H1 (cell line): ENCODE results near the gene HIVEP3. TPM values are rescaled to one million over a fixed set of nuclear protein-coding genes. Genes with fewer than 3 reads are reported as not detected.

ENCODE experiments used
- CTCF ChIA-PET: fragments of 300-600 bp; sonication (Branson Sonifier 250); formaldehyde crosslinking; loops from one replicate; lab custom pipeline; 2021; ENCODE audit not compliant: partially characterized antibody; lab: Charles Lee
- POLR2A ChIA-PET: fragments of 300-600 bp; sonication (Branson Sonifier 250); formaldehyde crosslinking; loops from one replicate; lab custom pipeline; 2021; ENCODE audit warnings: inconsistent platforms; ENCODE audit not compliant: partially characterized antibody; lab: Charles Lee
- DNase-seq, 2 experiments: peaks; one replicate each; pipeline versions ENCODE4 v3.0.0 to v3.0.0-alpha.2; 2010 to 2022; ENCODE audit warnings: low spot score in 2 of 2, low read depth in 1 of 2, mixed read lengths in 1 of 2
- FAIRE-seq: peaks from 2 replicates; lab custom pipeline; 2011; peaks lifted over from hg19 to GRCh38; lab: Jason Lieb, UNC
- H2AFZ ChIP-seq: 2 replicates; pipeline ENCODE4 v1.8.1; 2012; ENCODE audit warnings: low read length, inconsistent platforms
- H2AK5ac ChIP-seq: 2 replicates; pipeline ENCODE4 v1.6.1; 2013; ENCODE audit warnings: low read depth, low read length
- H2BK120ac ChIP-seq: replicated peaks from 2 replicates; pipeline ENCODE3; 2013; ENCODE audit warnings: low read depth, low read length, inconsistent platforms
- H2BK12ac ChIP-seq: 2 replicates; pipeline ENCODE4 v1.6.1; 2013; ENCODE audit warnings: low read depth, low read length
- H2BK15ac ChIP-seq: 2 replicates; pipeline ENCODE4 v1.6.1; 2013; ENCODE audit warnings: low read length
- H2BK20ac ChIP-seq: 2 replicates; pipeline ENCODE4 v1.6.1; 2013; ENCODE audit warnings: low read length
- H2BK5ac ChIP-seq: 2 replicates; pipeline ENCODE4 v1.6.1; 2013; ENCODE audit warnings: low read depth, low read length
- H3K14ac ChIP-seq: 2 replicates; pipeline ENCODE4 v1.6.1; 2013; ENCODE audit warnings: inconsistent platforms; ENCODE audit not compliant: insufficient read length
- H3K18ac ChIP-seq: 2 replicates; pipeline ENCODE4 v1.6.1; 2013; ENCODE audit warnings: low read length; ENCODE audit errors: extremely low read depth
- H3K23ac ChIP-seq: 2 replicates; pipeline ENCODE4 v1.6.1; 2013; ENCODE audit warnings: inconsistent platforms; ENCODE audit not compliant: insufficient read length
- H3K23me2 ChIP-seq: 2 replicates; pipeline ENCODE4 v1.6.1; 2013; ENCODE audit warnings: low read depth, low read length
- H3K27ac ChIP-seq: 2 replicates; pipeline ENCODE4 v1.6.1; 2011; ENCODE audit warnings: low read depth, low read length, inconsistent platforms
- H3K27me3 ChIP-seq, 4 experiments: replicated peaks in 1 of 4; 1 replicate in 1 of 4; 2 replicates in 3 of 4; pipeline versions ENCODE4 v1.6.1 to v1.8.1; 2011 to 2013; ENCODE audit warnings: low read length in 3 of 4, mild to moderate bottlenecking in 3 of 4, inconsistent platforms in 2 of 4, mixed read lengths in 2 of 4, moderate library complexity in 1 of 4; ENCODE audit not compliant: control insufficient read depth in 3 of 4, insufficient read depth in 3 of 4; ENCODE audit errors: extremely low read depth in 1 of 4
- H3K36me3 ChIP-seq, 4 experiments: 2 replicates each; pipeline versions ENCODE4 v1.6.1 to v1.8.1; 2011 to 2013; ENCODE audit warnings: mild to moderate bottlenecking in 4 of 4, low read length in 3 of 4, moderate library complexity in 2 of 4, control low read depth in 1 of 4, inconsistent platforms in 1 of 4; ENCODE audit not compliant: insufficient read depth in 4 of 4, control insufficient read depth in 2 of 4
- H3K4ac ChIP-seq: replicated peaks from 2 replicates; pipeline ENCODE3; 2013; ENCODE audit warnings: low read length, low read depth, mixed read lengths, inconsistent platforms; ENCODE audit not compliant: insufficient read length
- H3K4me1 ChIP-seq, 4 experiments: replicated peaks in 1 of 4; 1 replicate in 1 of 4; 2 replicates in 3 of 4; pipeline versions ENCODE4 v1.6.1 to v1.8.1; 2011 to 2013; ENCODE audit warnings: low read length in 3 of 4, inconsistent platforms in 2 of 4, mixed read lengths in 1 of 4; ENCODE audit not compliant: insufficient read depth in 4 of 4, control insufficient read depth in 3 of 4
- H3K4me2 ChIP-seq, 2 experiments: 2 replicates each; pipeline versions ENCODE4 v1.6.1 to v1.8.1; 2011 to 2013; ENCODE audit warnings: low read depth in 2 of 2, low read length in 2 of 2, control low read depth in 1 of 2, inconsistent platforms in 1 of 2, mild to moderate bottlenecking in 1 of 2; ENCODE audit not compliant: insufficient read depth in 1 of 2
- H3K4me3 ChIP-seq, 4 experiments: fragments of 200-600, 300-600 bp in 1 of 4; sonication (generic), shearing (Covaris generic), sonication (Bioruptor Twin) in 1 of 4; 2 replicates each; pipeline versions ENCODE4 v1.5.1 to v1.8.1; 2011 to 2016; ENCODE audit warnings: low read length in 4 of 4, low read depth in 3 of 4, control low read depth in 2 of 4, inconsistent platforms in 2 of 4, mild to moderate bottlenecking in 2 of 4, mixed read lengths in 1 of 4, moderate library complexity in 1 of 4; ENCODE audit not compliant: insufficient read depth in 2 of 4; ENCODE audit errors: extremely low read depth in 1 of 4
- H3K56ac ChIP-seq: replicated peaks from 2 replicates; pipeline ENCODE3; 2013; ENCODE audit warnings: low read depth, mild to moderate bottlenecking, mixed read lengths, low read length, inconsistent platforms; ENCODE audit not compliant: insufficient read length
- H3K79me1 ChIP-seq: 2 replicates; pipeline ENCODE4 v1.6.1; 2013; ENCODE audit warnings: low read depth, low read length, control low read depth
- H3K79me2 ChIP-seq, 2 experiments: 2 replicates each; pipeline versions ENCODE4 v1.6.1 to v1.8.1; 2012 to 2013; ENCODE audit warnings: low read length in 2 of 2, mild to moderate bottlenecking in 2 of 2, inconsistent platforms in 1 of 2; ENCODE audit not compliant: insufficient read depth in 2 of 2, control insufficient read depth in 1 of 2
- H3K9ac ChIP-seq, 4 experiments: replicated peaks in 1 of 4; 1 replicate in 1 of 4; 2 replicates in 3 of 4; pipeline versions ENCODE4 v1.6.1 to v1.8.1; 2011 to 2013; ENCODE audit warnings: low read depth in 3 of 4, low read length in 3 of 4, control low read depth in 2 of 4, mild to moderate bottlenecking in 2 of 4, moderate library complexity in 2 of 4, inconsistent platforms in 1 of 4; ENCODE audit errors: extremely low read depth in 1 of 4
- H3K9me3 ChIP-seq, 2 experiments: 2 replicates each; pipeline versions ENCODE4 v1.6.1 to v1.8.1; 2012 to 2013; ENCODE audit warnings: mild to moderate bottlenecking in 2 of 2, moderate library complexity in 2 of 2, control low read depth in 1 of 2, inconsistent platforms in 1 of 2, low read depth in 1 of 2, low read length in 1 of 2, mixed read lengths in 1 of 2; ENCODE audit not compliant: insufficient read depth in 2 of 2
- H4K20me1 ChIP-seq, 2 experiments: replicated peaks in 1 of 2; 2 replicates each; pipeline versions ENCODE3 to v1.8.1; 2011 to 2013; ENCODE audit warnings: inconsistent platforms in 2 of 2, low read length in 2 of 2, mild to moderate bottlenecking in 1 of 2; ENCODE audit not compliant: insufficient read depth in 2 of 2, control insufficient read depth in 1 of 2
- H4K5ac ChIP-seq: 2 replicates; pipeline ENCODE4 v1.6.1; 2013; ENCODE audit warnings: low read length, low read depth, mixed read lengths, inconsistent platforms; ENCODE audit not compliant: insufficient read length
- H4K8ac ChIP-seq: 2 replicates; pipeline ENCODE4 v1.8.0; 2013; ENCODE audit warnings: mild to moderate bottlenecking, moderate library complexity, low read length, inconsistent platforms; ENCODE audit not compliant: insufficient read depth; ENCODE audit errors: extremely low read depth
- H4K91ac ChIP-seq: replicated peaks from 2 replicates; pipeline ENCODE3; 2013; ENCODE audit warnings: low read length, mixed read lengths, inconsistent platforms; ENCODE audit not compliant: insufficient read length
- ASH2L ChIP-seq: fragments of 200-600, 300-600 bp; sonication (generic); IDR thresholded peaks from one replicate; pipeline ENCODE4 v1.7.1; 2017; ENCODE audit warnings: low read length
- BRCA1 ChIP-seq: IDR thresholded peaks from 2 replicates; pipeline ENCODE4 v1.6.1; 2012; ENCODE audit warnings: low read depth, low read length, improper control_type of control experiment
- MAFK ChIP-seq: IDR thresholded peaks from 2 replicates; pipeline ENCODE4 v1.6.1; 2012; ENCODE audit warnings: low read depth, mild to moderate bottlenecking, improper control_type of control experiment, low read length
- MAX ChIP-seq: IDR thresholded peaks from 2 replicates; pipeline ENCODE4 v1.6.1; 2012; ENCODE audit warnings: inconsistent platforms
- PHF8 ChIP-seq: fragments of 200-600 bp; sonication (generic); conservative IDR thresholded peaks from 2 replicates; pipeline ENCODE4 v1.7.1; 2012; ENCODE audit warnings: low read depth, mild to moderate bottlenecking, inconsistent platforms, low read length, moderate library complexity
- POLR2AphosphoS5 ChIP-seq: IDR thresholded peaks from 2 replicates; pipeline ENCODE4 v1.6.1; 2011; ENCODE audit warnings: low read depth, low read length
- RAD21 ChIP-seq, 2 experiments: IDR thresholded peaks in 1 of 2; conservative IDR thresholded peaks in 1 of 2; 2 replicates each; pipeline ENCODE4 v1.6.1; 2011; ENCODE audit warnings: low read depth in 2 of 2, low read length in 2 of 2, improper control_type of control experiment in 1 of 2, inconsistent platforms in 1 of 2, mild to moderate bottlenecking in 1 of 2, moderate library complexity in 1 of 2
- RBBP5 ChIP-seq: IDR thresholded peaks from 2 replicates; pipeline ENCODE4 v1.7.1; 2012; ENCODE audit warnings: low read depth, mild to moderate bottlenecking, inconsistent platforms, low read length, moderate library complexity, borderline replicate concordance
- RNF2 ChIP-seq: fragments of 200-900, 300-1000 bp; sonication (generic); IDR thresholded peaks from 2 replicates; pipeline ENCODE4 v1.7.1; 2016; ENCODE audit warnings: borderline replicate concordance, low read depth, mild to moderate bottlenecking, antibody characterized with exemption, low read length; ENCODE audit not compliant: poor library complexity, severe bottlenecking; ENCODE audit errors: missing control alignments
- RXRA ChIP-seq: IDR thresholded peaks from 2 replicates; pipeline ENCODE4 v1.6.1; 2011; ENCODE audit warnings: low read depth, mild to moderate bottlenecking, low read length, moderate library complexity; ENCODE audit not compliant: insufficient read depth
- SRF ChIP-seq: IDR thresholded peaks from 2 replicates; pipeline ENCODE4 v1.6.1; 2011; ENCODE audit warnings: mild to moderate bottlenecking, low read depth, low read length, moderate library complexity
- TAF7 ChIP-seq: optimal IDR thresholded peaks from 2 replicates; pipeline ENCODE3; 2011; ENCODE audit warnings: low read depth, mild to moderate bottlenecking, inconsistent platforms, low read length, moderate library complexity, borderline replicate concordance
- TBP ChIP-seq: IDR thresholded peaks from 2 replicates; pipeline ENCODE4 v1.6.1; 2011; ENCODE audit warnings: low read depth, low read length, improper control_type of control experiment
- TCF12 ChIP-seq: IDR thresholded peaks from 2 replicates; pipeline ENCODE4 v1.6.1; 2011; ENCODE audit warnings: low read depth, mild to moderate bottlenecking, low read length
- WGBS, 2 experiments: shearing (Covaris generic) in 1 of 2; methylation state at CpG; one replicate each; pipeline versions ENCODE4 v1.1.6 to v1.1.7; 2013 to 2015; ENCODE audit warnings: low lambda C conversion rate in 2 of 2, mixed read lengths in 2 of 2, inconsistent platforms in 1 of 2, low coverage in 1 of 2, missing lambda C conversion rate in 1 of 2; ENCODE audit not compliant: insufficient replicate concordance in 2 of 2, insufficient coverage in 1 of 2, insufficient read length in 1 of 2; ENCODE audit errors: extremely low coverage in 1 of 2, missing lambda C conversion rate in 1 of 2; 5-methylcytosine and 5-hydroxymethylcytosine counted together
- polyA plus RNA-seq, 7 experiments: library from polyadenylated mRNA; depleted of rRNA in 3 of 7; stranded (reverse) in 5 of 7; unstranded in 2 of 7; fragments of >200 nt in 5 of 7; fragments of 200-250 nt in 2 of 7; gene quantifications; 1 replicate in 5 of 7; 2 replicates in 1 of 7; 4 replicates in 1 of 7; pipeline versions ENCODE4 v1.2.1 to v1.2.3, GENCODE V29; 2011 to 2013; ENCODE audit warnings: missing spikeins in 2 of 7, mixed read lengths in 2 of 7
- total RNA-seq: library from RNA; stranded (reverse); fragmentation: NEBNext Ultra II Directional; extraction: Animal tissue kit (Norgen Biotek cat#: 25700); gene quantifications from 2 replicates; pipeline ENCODE4 v1.2.1, GENCODE V29; 2021

The HIVEP3 gene
- total and polyA plus RNA-seq, 2 of the 8 experiments (the other 6 are each of a cell fraction or from before 2014, with no cell fraction given): 0.24 to 0.69 TPM

DNA sequence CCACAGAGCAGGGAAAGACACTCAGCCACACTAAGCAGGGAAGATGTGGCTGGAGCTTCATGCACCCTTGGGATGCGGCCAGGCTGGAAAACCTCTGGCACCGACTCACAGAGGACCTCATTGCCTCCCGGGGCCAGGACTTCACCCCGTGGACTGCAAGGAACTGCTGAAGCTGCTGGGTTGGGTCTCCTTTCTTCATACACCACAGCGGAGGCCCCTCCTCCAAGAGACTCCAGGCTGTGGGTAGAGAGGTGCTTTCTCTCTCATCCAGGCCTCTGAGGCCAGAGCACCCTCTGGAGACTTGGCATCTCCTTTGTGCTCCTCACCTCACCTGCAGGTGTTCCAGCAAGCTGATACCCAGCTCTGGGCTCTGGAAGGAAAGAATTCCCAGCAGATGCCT, 358.2 kb downstream of the HIVEP3 start:
- Histone ChIP-seq H3K14ac (no peak overlapping the region), H3K56ac (no peak overlapping the region), H3K27me3 (no peaks in the 10 kb centered on the region; a peak in 3 of 7 replicates), H2BK20ac (no peak overlapping the region), H2BK15ac (no peak overlapping the region), H2BK120ac (no peak overlapping the region), H4K91ac (no peak overlapping the region), H3K27ac (no peak overlapping the region), H3K4me3 (no peak overlapping the region), H2AK5ac (no peak overlapping the region), H2AFZ (no peak overlapping the region), H3K79me2 (no peaks in the 10 kb centered on the region), H3K23me2 (no peaks in the 10 kb centered on the region), H3K23ac (no peak overlapping the region), H3K4me1 (no peaks in the 10 kb centered on the region), H3K9me3 (no peaks in the 10 kb centered on the region), H2BK12ac (no peak overlapping the region), H3K18ac (no peak overlapping the region), H4K5ac (no peak overlapping the region), H4K8ac (no peak overlapping the region), H3K4ac (no peak overlapping the region), H4K20me1 (no peaks in the 10 kb centered on the region)
- WGBS, 2 experiments: 85% methylated on average over 4 of the region's 5 CpGs; no CpG with 5 or more reads in 1 of the 2 experiments
- ChIA-PET CTCF (interaction anchor here (1.1 to 1.6 kb wide), 3 partner anchors 14 to 47 kb away, joined by 5 to 10 read pairs (median 7); no protein-coding TSS in a partner anchor), POLR2A (no interaction called here)
- no peak for DNase-seq
- no peak for TF ChIP-seq RNF2
- no peak for TF ChIP-seq ASH2L
- TF ChIP-seq MAX: no peak
- TF ChIP-seq TAF7: no peak
- TF ChIP-seq PHF8: no peak
- no peak for TF ChIP-seq SRF
- TF ChIP-seq POLR2AphosphoS5: no peak
- no peak for TF ChIP-seq BRCA1
- TF ChIP-seq TCF12: no peak
- no peak for TF ChIP-seq RBBP5
- TF ChIP-seq TBP: no peak
- no peak for TF ChIP-seq RXRA
- TF ChIP-seq MAFK: no peak
- TF ChIP-seq RAD21 (IDR thresholded peaks at IDR 0.05 in 1 of 2, conservative IDR thresholded peaks at IDR 0.05 in 1 of 2; ENCODE audit: low read depth in 2 of 2, low read length in 2 of 2): no peak
- TF ChIP-seq, all 59 proteins: peak for 0
- FAIRE-seq: no peak
- Histone ChIP-seq H3K9ac (no peak overlapping the region), H3K4me2 (no peak overlapping the region), H2BK5ac (no peak overlapping the region), H3K79me1 (no peaks in the 10 kb centered on the region), H3K36me3 (no peaks in the 10 kb centered on the region)
